HEK293 (cell line): ENCODE data around the gene KHDC1L.
"Not testable (repeated sequence)": the region's sequence is repeated elsewhere in the genome, so short reads cannot be mapped to it uniquely, and the experiment has no call there.

Experiments
- CTCF ChIP-seq: fragments of 450-650 bp; formaldehyde crosslinking; IDR thresholded peaks from 2 replicates; pipeline ENCODE4 v1.5.1; 2016; ENCODE audit warnings: missing biosample characterization, missing genetic modification characterization
- KLF1 ChIP-seq: fragments of 450-650 bp; formaldehyde crosslinking; IDR thresholded peaks from 2 replicates; pipeline ENCODE4 v1.5.1; 2016; ENCODE audit warnings: missing biosample characterization, missing genetic modification characterization
- ZNF785 ChIP-seq: fragments of 450-650 bp; formaldehyde crosslinking; IDR thresholded peaks from 2 replicates; pipeline ENCODE4 v1.5.1; 2016; ENCODE audit warnings: missing biosample characterization, missing genetic modification characterization
- TF ChIP-seq, protein P1 (sequence below): fragments of 450-650 bp; IDR thresholded peaks from 2 replicates; pipeline ENCODE4 v1.5.1; 2018; ENCODE audit warnings: missing biosample characterization, missing genetic modification characterization

- TF ChIP-seq CTCF, KLF1, ZNF785 (tag by site-specific recombination): not testable (repeated sequence)
- TF ChIP-seq, protein P1, sequence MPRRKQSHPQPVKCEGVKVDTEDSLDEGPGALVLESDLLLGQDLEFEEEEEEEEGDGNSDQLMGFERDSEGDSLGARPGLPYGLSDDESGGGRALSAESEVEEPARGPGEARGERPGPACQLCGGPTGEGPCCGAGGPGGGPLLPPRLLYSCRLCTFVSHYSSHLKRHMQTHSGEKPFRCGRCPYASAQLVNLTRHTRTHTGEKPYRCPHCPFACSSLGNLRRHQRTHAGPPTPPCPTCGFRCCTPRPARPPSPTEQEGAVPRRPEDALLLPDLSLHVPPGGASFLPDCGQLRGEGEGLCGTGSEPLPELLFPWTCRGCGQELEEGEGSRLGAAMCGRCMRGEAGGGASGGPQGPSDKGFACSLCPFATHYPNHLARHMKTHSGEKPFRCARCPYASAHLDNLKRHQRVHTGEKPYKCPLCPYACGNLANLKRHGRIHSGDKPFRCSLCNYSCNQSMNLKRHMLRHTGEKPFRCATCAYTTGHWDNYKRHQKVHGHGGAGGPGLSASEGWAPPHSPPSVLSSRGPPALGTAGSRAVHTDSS, result not testable (repeated sequence)
Observed at GRCh38 chr6:73193302-73193701, 32.0 kb downstream of the KHDC1L start.
